Measurements from ENCODE around the gene C5. TPM values are rescaled to one million over a fixed set of nuclear protein-coding genes. Genes with fewer than 3 reads are reported as not detected.

The C5 gene
- total RNA-seq, 6 donors from 2014 or later: 7.1 to 18.9 (median 16.8) TPM

- peak in 1 of 2 donors; percentile 63 for ATAC-seq (ENCODE audit: low FRiP score in 2 of 2)
- DNase-seq: no peak
- no peak overlapping the region for H3K4me3 ChIP-seq
- H3K27me3 ChIP-seq: no peaks in the 10 kb centered on the region
- TF ChIP-seq POLR2A (IDR thresholded peaks at IDR 0.05) (no peak), POLR2AphosphoS5 (IDR thresholded peaks at IDR 0.05) (no peak), EP300 (IDR thresholded peaks at IDR 0.05) (no peak)
- TF ChIP-seq, protein P1, sequence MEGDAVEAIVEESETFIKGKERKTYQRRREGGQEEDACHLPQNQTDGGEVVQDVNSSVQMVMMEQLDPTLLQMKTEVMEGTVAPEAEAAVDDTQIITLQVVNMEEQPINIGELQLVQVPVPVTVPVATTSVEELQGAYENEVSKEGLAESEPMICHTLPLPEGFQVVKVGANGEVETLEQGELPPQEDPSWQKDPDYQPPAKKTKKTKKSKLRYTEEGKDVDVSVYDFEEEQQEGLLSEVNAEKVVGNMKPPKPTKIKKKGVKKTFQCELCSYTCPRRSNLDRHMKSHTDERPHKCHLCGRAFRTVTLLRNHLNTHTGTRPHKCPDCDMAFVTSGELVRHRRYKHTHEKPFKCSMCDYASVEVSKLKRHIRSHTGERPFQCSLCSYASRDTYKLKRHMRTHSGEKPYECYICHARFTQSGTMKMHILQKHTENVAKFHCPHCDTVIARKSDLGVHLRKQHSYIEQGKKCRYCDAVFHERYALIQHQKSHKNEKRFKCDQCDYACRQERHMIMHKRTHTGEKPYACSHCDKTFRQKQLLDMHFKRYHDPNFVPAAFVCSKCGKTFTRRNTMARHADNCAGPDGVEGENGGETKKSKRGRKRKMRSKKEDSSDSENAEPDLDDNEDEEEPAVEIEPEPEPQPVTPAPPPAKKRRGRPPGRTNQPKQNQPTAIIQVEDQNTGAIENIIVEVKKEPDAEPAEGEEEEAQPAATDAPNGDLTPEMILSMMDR (IDR thresholded peaks at IDR 0.05): no peak
- H3K36me3 ChIP-seq: peaks cover 0 to 11% (median 2%) of the 10 kb centered on the region in 4 donors
- H3K9me3 ChIP-seq: no peaks in the 10 kb centered on the region
- peak overlapping the region in 2 of 4 donors; percentile 17 to 32 for H3K27ac ChIP-seq
- H3K4me1 ChIP-seq: peaks cover 0 to 9% (median 2%) of the 10 kb centered on the region in 4 donors
- 74 to 87% methylated on average over 4 of the region's 4 CpGs for WGBS, 2 donors
Observed at GRCh38 chr9:120965344-120966012, 84.6 kb downstream of the C5 start.

- 96 to 100% methylated on average over 3 of the region's 3 CpGs for WGBS, 2 donors
- Histone ChIP-seq H3K27ac (no peak overlapping the region), H3K36me3 (peaks cover 0 to 11% (median 2%) of the 10 kb centered on the region in 4 donors), H3K27me3 (no peaks in the 10 kb centered on the region), H3K9me3 (no peaks in the 10 kb centered on the region), H3K4me1 (peaks cover 0 to 9% (median 2%) of the 10 kb centered on the region in 4 donors), H3K4me3 (no peak overlapping the region)
- ATAC-seq (ENCODE audit: low FRiP score in 2 of 2) (no peak), DNase-seq (no peak)
- TF ChIP-seq POLR2AphosphoS5 (IDR thresholded peaks at IDR 0.05) (no peak), POLR2A (IDR thresholded peaks at IDR 0.05) (no peak), EP300 (IDR thresholded peaks at IDR 0.05) (no peak)
- TF ChIP-seq, protein P1 (IDR thresholded peaks at IDR 0.05): no peak
Observed at GRCh38 chr9:120961936-120962335, 88.1 kb downstream of the C5 start.

DNA sequence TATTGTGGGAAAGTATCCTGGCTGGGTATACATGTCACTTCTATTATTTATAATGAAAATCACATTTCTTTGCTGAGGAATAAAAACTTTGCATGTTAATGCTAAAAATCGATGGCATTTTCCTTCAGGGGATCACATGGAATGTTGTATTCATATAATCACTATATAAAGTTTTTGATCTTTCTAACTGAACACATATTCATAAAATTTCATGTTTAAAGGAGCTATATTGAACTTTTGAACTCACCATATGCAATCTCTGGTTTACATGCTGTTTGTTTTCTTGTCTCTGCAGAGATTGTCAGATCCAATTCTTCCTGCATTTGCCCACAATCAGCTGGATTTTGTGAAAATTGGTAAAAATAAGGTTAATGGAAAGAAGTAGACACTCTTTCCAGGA, 90.1 kb downstream of the C5 start:
- H3K4me1 ChIP-seq: no peaks in the 10 kb centered on the region
- DNase-seq (no peak), ATAC-seq (ENCODE audit: low FRiP score in 2 of 2) (no peak)
- H3K9me3 ChIP-seq: no peaks in the 10 kb centered on the region
- TF ChIP-seq POLR2AphosphoS5 (IDR thresholded peaks at IDR 0.05) (no peak), POLR2A (IDR thresholded peaks at IDR 0.05) (no peak), EP300 (IDR thresholded peaks at IDR 0.05) (no peak)
- TF ChIP-seq, protein P1 (IDR thresholded peaks at IDR 0.05): no peak
- WGBS, 2 donors: 84 to 94% methylated on average over 1 of the region's 1 CpG
- H3K27me3 ChIP-seq: no peaks in the 10 kb centered on the region
- H3K4me3 ChIP-seq: no peak overlapping the region
- peaks cover 0 to 11% (median 2%) of the 10 kb centered on the region in 4 donors for H3K36me3 ChIP-seq
- no peak overlapping the region for H3K27ac ChIP-seq

- ATAC-seq (ENCODE audit: low FRiP score in 2 of 2) (no peak), DNase-seq (no peak)
- TF ChIP-seq POLR2AphosphoS5 (IDR thresholded peaks at IDR 0.05) (no peak), POLR2A (IDR thresholded peaks at IDR 0.05) (no peak)
- TF ChIP-seq, protein P1 (IDR thresholded peaks at IDR 0.05): no peak
- Histone ChIP-seq H3K9me3 (no peaks in the 10 kb centered on the region), H3K4me1 (peaks cover 0 to under 1% (median 0%) of the 10 kb centered on the region in 4 donors), H3K27me3 (no peaks in the 10 kb centered on the region), H3K27ac (no peak overlapping the region), H3K36me3 (peaks cover 0 to 3% (median 0%) of the 10 kb centered on the region in 4 donors), H3K4me3 (no peak overlapping the region)
- 85 to 96% methylated on average over 3 of the region's 3 CpGs for WGBS, 2 donors
Observed at GRCh38 chr9:120956862-120957261, 93.2 kb downstream of the C5 start.

Measured in upper lobe of left lung (tissue), 6 donors.